ENCODE data around the gene PCBP3.

PCBP3 gene

GRCh38 chr21:45868086-45868485 is 224.6 kb downstream of the PCBP3 start:
- DNase-seq = no peak

GRCh38 chr21:45868488-45868887 is 225.0 kb downstream of the PCBP3 start:
- DNase-seq = no peak

- no peak for DNase-seq
These were observed 225.8 kb downstream of the PCBP3 start for GRCh38 chr21:45869121-45870007.

GRCh38 chr21:45870421-45870820 is 226.9 kb downstream of the PCBP3 start:
- no peak for DNase-seq

GRCh38 chr21:45870851-45871615 is 227.5 kb downstream of the PCBP3 start:
- DNase-seq = no peak

- no peak for DNase-seq
These were observed 228.2 kb downstream of the PCBP3 start for GRCh38 chr21:45871616-45872236.

GRCh38 chr21:45872471-45872870 is 228.9 kb downstream of the PCBP3 start:
- DNase-seq = no peak

GRCh38 chr21:45872902-45873301 is 229.4 kb downstream of the PCBP3 start:
- DNase-seq = no peak

GRCh38 chr21:45873418-45873817 is 229.9 kb downstream of the PCBP3 start:
- DNase-seq = no peak

GRCh38 chr21:45873866-45874265 is 230.3 kb downstream of the PCBP3 start:
- no peak for DNase-seq

- DNase-seq = no peak
These were observed 231.3 kb downstream of the PCBP3 start for GRCh38 chr21:45874716-45875415.

- DNase-seq = no peak
These were observed 231.9 kb downstream of the PCBP3 start for GRCh38 chr21:45875416-45875760.

GRCh38 chr21:45875881-45876280 is 232.4 kb downstream of the PCBP3 start:
- DNase-seq = no peak

- no peak for DNase-seq
These were observed 233.1 kb downstream of the PCBP3 start for GRCh38 chr21:45876381-45877170.

GRCh38 chr21:45877171-45877438 is 233.6 kb downstream of the PCBP3 start:
- no peak for DNase-seq

- no peak for DNase-seq
These were observed 234.4 kb downstream of the PCBP3 start for GRCh38 chr21:45877821-45878469.

- DNase-seq = peak; percentile 66 to 68
These were observed 236.9 kb downstream of the PCBP3 start for GRCh38 chr21:45880097-45881068.

GRCh38 chr21:45882645-45883044 is 239.1 kb downstream of the PCBP3 start:
- DNase-seq = no peak

- DNase-seq = no peak
These were observed 239.6 kb downstream of the PCBP3 start for GRCh38 chr21:45883090-45883489.

GRCh38 chr21:45885597-45885929 is 242.0 kb downstream of the PCBP3 start:
- DNase-seq = no peak
